ENCODE measurements around the gene RARRES2. TPM values are rescaled to one million over a fixed set of nuclear protein-coding genes. Genes with fewer than 3 reads are reported as not detected.

RARRES2 gene
- total and polyA plus RNA-seq, 2 of the 13 experiments (the other 11 are each of a cell fraction or from before 2014, with no cell fraction given): 134 to 172 TPM

DNA sequence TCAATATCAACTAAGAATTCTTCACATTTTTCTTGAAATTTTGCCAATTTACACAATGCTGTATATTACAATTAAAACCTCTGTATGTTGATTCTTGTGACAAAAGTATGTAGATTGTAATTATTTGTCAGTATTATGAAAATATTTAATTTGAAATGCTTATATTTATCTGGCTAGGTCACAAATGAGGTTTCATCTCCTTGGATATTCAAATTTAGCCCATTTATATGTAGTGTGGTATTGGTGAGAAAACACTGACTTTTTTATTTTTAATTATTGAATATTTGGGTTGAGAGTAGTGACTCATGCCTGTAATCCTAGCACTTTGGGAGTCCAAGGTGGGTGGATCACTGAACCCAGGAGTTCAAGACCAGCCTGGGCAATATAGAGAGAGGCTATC lies 2.9 kb upstream of the RARRES2 start:
- in situ Hi-C loops (cut with HindIII; ENCODE audit: extremely low pct_ligation_motif_present, low pct_unique_long_range_greater_than_20kb): loop anchor here (5.0 kb wide), 1 partner anchor 58 kb away; no protein-coding TSS in a partner anchor
- Histone ChIP-seq H3K9me3 (ENCODE audit: low read length) (no peaks in the 10 kb centered on the region), H3K4me1 (ENCODE audit: insufficient read depth, low read length) (peaks cover 34% of the 10 kb centered on the region), H3K36me3 (replicated peaks in 1 of 2; ENCODE audit: control insufficient read depth in 1 of 2, insufficient read depth in 2 of 2, low read length in 2 of 2) (no peaks in the 10 kb centered on the region), H3K27ac (ENCODE audit: extremely low read length, insufficient read depth, low read length) (no peak overlapping the region), H3K79me2 (ENCODE audit: insufficient read depth, low read length) (peaks cover 3% of the 10 kb centered on the region), H3K4me2 (ENCODE audit: low read depth, low read length) (no peak overlapping the region), H2AFZ (ENCODE audit: low read length) (no peak overlapping the region), H3K9ac (ENCODE audit: insufficient read depth, low read depth, low read length) (no peak overlapping the region), H3K4me3 (replicated peaks in 1 of 3; ENCODE audit: insufficient read depth in 1 of 3, low read depth in 2 of 3, low read length in 3 of 3) (no peak overlapping the region), H4K20me1 (ENCODE audit: insufficient read depth, low read length) (no peaks in the 10 kb centered on the region), H3K27me3 (ENCODE audit: control insufficient read depth in 1 of 2, insufficient read depth in 2 of 2, low read length in 2 of 2) (no peaks in the 10 kb centered on the region; a peak in 1 of 5 replicates)
- ChIA-PET POLR2A (interaction anchor here (1.6 to 4.7 kb wide), 2 partner anchors 15 to 25 kb away, joined by 3 to 40 read pairs; partner anchors contain the start of gene REPIN1), CTCF (ENCODE audit: low intra/inter-chr PET ratio, low total read pairs) (no interaction called here)
- no peak for TF ChIP-seq ZNF878 (CRISPR knock-in tag; IDR thresholded peaks at IDR 0.05)
- TF ChIP-seq ZNF713 (CRISPR knock-in tag; IDR thresholded peaks at IDR 0.05): no peak
- TF ChIP-seq, protein P1, sequence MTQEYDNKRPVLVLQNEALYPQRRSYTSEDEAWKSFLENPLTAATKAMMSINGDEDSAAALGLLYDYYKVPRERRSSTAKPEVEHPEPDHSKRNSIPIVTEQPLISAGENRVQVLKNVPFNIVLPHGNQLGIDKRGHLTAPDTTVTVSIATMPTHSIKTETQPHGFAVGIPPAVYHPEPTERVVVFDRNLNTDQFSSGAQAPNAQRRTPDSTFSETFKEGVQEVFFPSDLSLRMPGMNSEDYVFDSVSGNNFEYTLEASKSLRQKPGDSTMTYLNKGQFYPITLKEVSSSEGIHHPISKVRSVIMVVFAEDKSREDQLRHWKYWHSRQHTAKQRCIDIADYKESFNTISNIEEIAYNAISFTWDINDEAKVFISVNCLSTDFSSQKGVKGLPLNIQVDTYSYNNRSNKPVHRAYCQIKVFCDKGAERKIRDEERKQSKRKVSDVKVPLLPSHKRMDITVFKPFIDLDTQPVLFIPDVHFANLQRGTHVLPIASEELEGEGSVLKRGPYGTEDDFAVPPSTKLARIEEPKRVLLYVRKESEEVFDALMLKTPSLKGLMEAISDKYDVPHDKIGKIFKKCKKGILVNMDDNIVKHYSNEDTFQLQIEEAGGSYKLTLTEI (CRISPR knock-in tag; conservative IDR thresholded peaks at IDR 0.05): no peak
- no peak for TF ChIP-seq MXD1 (CRISPR knock-in tag; IDR thresholded peaks at IDR 0.05)
- no peak for TF ChIP-seq ZNF777 (CRISPR knock-in tag; IDR thresholded peaks at IDR 0.05)
- TF ChIP-seq PHF8 (CRISPR knock-in tag; IDR thresholded peaks at IDR 0.05): no peak
- TF ChIP-seq ZNF766 (CRISPR knock-in tag; IDR thresholded peaks at IDR 0.05; ENCODE audit: borderline replicate concordance): no peak
- no peak for TF ChIP-seq ZC3H13 (CRISPR knock-in tag; IDR thresholded peaks at IDR 0.05)
- TF ChIP-seq IKZF5 (CRISPR knock-in tag; IDR thresholded peaks at IDR 0.05): no peak
- no peak for TF ChIP-seq ZNF652 (CRISPR knock-in tag; IDR thresholded peaks at IDR 0.05; ENCODE audit: borderline replicate concordance, low read depth)
- no peak for TF ChIP-seq ATF3 (CRISPR knock-in tag; IDR thresholded peaks at IDR 0.05)
- TF ChIP-seq, protein P2, sequence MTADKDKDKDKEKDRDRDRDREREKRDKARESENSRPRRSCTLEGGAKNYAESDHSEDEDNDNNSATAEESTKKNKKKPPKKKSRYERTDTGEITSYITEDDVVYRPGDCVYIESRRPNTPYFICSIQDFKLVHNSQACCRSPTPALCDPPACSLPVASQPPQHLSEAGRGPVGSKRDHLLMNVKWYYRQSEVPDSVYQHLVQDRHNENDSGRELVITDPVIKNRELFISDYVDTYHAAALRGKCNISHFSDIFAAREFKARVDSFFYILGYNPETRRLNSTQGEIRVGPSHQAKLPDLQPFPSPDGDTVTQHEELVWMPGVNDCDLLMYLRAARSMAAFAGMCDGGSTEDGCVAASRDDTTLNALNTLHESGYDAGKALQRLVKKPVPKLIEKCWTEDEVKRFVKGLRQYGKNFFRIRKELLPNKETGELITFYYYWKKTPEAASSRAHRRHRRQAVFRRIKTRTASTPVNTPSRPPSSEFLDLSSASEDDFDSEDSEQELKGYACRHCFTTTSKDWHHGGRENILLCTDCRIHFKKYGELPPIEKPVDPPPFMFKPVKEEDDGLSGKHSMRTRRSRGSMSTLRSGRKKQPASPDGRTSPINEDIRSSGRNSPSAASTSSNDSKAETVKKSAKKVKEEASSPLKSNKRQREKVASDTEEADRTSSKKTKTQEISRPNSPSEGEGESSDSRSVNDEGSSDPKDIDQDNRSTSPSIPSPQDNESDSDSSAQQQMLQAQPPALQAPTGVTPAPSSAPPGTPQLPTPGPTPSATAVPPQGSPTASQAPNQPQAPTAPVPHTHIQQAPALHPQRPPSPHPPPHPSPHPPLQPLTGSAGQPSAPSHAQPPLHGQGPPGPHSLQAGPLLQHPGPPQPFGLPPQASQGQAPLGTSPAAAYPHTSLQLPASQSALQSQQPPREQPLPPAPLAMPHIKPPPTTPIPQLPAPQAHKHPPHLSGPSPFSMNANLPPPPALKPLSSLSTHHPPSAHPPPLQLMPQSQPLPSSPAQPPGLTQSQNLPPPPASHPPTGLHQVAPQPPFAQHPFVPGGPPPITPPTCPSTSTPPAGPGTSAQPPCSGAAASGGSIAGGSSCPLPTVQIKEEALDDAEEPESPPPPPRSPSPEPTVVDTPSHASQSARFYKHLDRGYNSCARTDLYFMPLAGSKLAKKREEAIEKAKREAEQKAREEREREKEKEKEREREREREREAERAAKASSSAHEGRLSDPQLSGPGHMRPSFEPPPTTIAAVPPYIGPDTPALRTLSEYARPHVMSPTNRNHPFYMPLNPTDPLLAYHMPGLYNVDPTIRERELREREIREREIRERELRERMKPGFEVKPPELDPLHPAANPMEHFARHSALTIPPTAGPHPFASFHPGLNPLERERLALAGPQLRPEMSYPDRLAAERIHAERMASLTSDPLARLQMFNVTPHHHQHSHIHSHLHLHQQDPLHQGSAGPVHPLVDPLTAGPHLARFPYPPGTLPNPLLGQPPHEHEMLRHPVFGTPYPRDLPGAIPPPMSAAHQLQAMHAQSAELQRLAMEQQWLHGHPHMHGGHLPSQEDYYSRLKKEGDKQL (CRISPR knock-in tag; IDR thresholded peaks at IDR 0.05; ENCODE audit: low read depth): no peak
- no peak for TF ChIP-seq STAG1 (CRISPR knock-in tag; IDR thresholded peaks at IDR 0.05)
- BruUV-seq (replicated peaks): no TSS peak
- DNase-seq (ENCODE audit: low spot score) (no peak), FAIRE-seq (no peak), ATAC-seq (no peak)
- intact Hi-C loops (cut with micrococcal nuclease; ENCODE audit: unreplicated experiment): loop anchor here (5.0 kb wide), 1 partner anchor 43 kb away; no protein-coding TSS in a partner anchor

All from HepG2 (cell line).